Measurements from ENCODE around the gene LGR5. TPM values are rescaled to one million over a fixed set of nuclear protein-coding genes. Genes with fewer than 3 reads are reported as not detected.

The LGR5 gene
- total RNA-seq, 1 experiment from 2014 or later: 28.4 TPM

DNA sequence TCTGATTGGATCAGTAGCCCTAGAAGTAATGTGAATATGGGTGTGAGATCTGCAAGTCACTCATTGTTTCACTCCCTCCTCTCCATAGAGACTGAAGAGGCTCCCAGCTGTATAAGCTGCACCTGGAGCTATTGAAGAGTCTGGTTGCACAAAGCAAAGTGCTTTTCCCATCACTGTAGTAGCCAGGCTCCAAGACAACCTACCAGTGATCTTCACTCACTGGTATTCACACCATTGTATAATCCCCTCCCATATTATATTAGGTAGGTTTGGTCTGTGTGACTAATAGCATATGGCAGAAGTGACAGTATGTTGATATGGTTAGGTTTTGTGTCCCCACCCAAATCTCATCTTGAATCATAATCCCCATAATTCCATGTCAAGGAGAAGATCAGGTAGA lies 159.6 kb downstream of the LGR5 start:
- peaks cover 20% of the 10 kb centered on the region for H3K36me3 Mint-ChIP-seq (ENCODE audit: insufficient read depth, unreplicated experiment)
- Histone ChIP-seq H3K36me3 (ENCODE audit: control insufficient read depth, insufficient read depth, low read length) (no peaks in the 10 kb centered on the region), H3K4me1 (no peaks in the 10 kb centered on the region), H3K27me3 (replicated peaks; ENCODE audit: control insufficient read depth, insufficient read depth, low read length) (no peaks in the 10 kb centered on the region), H3K9me3 (no peaks in the 10 kb centered on the region), H3K4me3 (ENCODE audit: low read depth, low read length) (no peak overlapping the region)
- CTCF ChIA-PET: no interaction called here
- no peaks in the 10 kb centered on the region for H3K9me3 Mint-ChIP-seq (ENCODE audit: unreplicated experiment)
- TF ChIP-seq, protein P1, sequence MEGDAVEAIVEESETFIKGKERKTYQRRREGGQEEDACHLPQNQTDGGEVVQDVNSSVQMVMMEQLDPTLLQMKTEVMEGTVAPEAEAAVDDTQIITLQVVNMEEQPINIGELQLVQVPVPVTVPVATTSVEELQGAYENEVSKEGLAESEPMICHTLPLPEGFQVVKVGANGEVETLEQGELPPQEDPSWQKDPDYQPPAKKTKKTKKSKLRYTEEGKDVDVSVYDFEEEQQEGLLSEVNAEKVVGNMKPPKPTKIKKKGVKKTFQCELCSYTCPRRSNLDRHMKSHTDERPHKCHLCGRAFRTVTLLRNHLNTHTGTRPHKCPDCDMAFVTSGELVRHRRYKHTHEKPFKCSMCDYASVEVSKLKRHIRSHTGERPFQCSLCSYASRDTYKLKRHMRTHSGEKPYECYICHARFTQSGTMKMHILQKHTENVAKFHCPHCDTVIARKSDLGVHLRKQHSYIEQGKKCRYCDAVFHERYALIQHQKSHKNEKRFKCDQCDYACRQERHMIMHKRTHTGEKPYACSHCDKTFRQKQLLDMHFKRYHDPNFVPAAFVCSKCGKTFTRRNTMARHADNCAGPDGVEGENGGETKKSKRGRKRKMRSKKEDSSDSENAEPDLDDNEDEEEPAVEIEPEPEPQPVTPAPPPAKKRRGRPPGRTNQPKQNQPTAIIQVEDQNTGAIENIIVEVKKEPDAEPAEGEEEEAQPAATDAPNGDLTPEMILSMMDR (IDR thresholded peaks at IDR 0.05; ENCODE audit: insufficient read depth in 1 of 2, low read depth in 1 of 2, low read length in 1 of 2, severe bottlenecking in 1 of 2, unreplicated experiment in 1 of 2): no peak
- DNase-seq: no peak
- no peaks in the 10 kb centered on the region for H3K4me1 Mint-ChIP-seq (ENCODE audit: low read depth, unreplicated experiment)
- no peak overlapping the region for H3K4me3 Mint-ChIP-seq (ENCODE audit: unreplicated experiment)
- intact Hi-C loops (cut with micrococcal nuclease; ENCODE audit: unreplicated experiment): no loop called here
- no TSS peak for BruUV-seq (replicated peaks)
- no peaks in the 10 kb centered on the region for H3K27me3 Mint-ChIP-seq (ENCODE audit: insufficient read depth, unreplicated experiment)
- no peak overlapping the region for H3K27ac Mint-ChIP-seq (ENCODE audit: unreplicated experiment)
- POLR2A ChIA-PET: no interaction called here

DNA sequence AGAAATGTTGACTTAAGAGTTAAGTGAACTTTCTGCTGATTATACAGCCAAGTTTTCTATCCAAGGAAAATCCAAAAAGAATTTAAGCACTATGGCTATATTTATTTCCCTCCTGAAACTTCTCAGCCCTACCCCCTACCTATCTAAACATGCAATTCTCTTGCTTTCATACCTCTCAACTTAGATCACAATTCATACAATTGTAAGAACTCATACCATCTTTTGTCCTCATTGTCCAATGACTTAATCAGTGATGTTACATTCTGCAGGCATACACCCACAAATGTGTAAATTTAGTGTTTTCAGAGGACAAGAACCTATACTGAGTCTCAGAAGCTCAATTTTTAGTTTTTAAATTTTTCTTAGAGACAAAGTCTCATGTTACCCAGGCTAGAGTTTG lies 161.9 kb downstream of the LGR5 start:
- BruUV-seq (replicated peaks): no TSS peak
- no peak overlapping the region for H3K27ac Mint-ChIP-seq (ENCODE audit: unreplicated experiment)
- no peaks in the 10 kb centered on the region for H3K4me1 ChIP-seq
- H3K9me3 Mint-ChIP-seq (ENCODE audit: unreplicated experiment): no peaks in the 10 kb centered on the region
- H3K27me3 Mint-ChIP-seq (ENCODE audit: insufficient read depth, unreplicated experiment): no peaks in the 10 kb centered on the region
- DNase-seq: no peak
- intact Hi-C loops (cut with micrococcal nuclease; ENCODE audit: unreplicated experiment): no loop called here
- ChIA-PET POLR2A (no interaction called here), CTCF (no interaction called here)
- TF ChIP-seq, protein P1 (IDR thresholded peaks at IDR 0.05; ENCODE audit: insufficient read depth in 1 of 2, low read depth in 1 of 2, low read length in 1 of 2, severe bottlenecking in 1 of 2, unreplicated experiment in 1 of 2): no peak
- H3K36me3 ChIP-seq (ENCODE audit: control insufficient read depth, insufficient read depth, low read length): no peaks in the 10 kb centered on the region; the same call in 1 of the 2 replicates
- H3K4me3 ChIP-seq (ENCODE audit: low read depth, low read length): no peak overlapping the region
- no peaks in the 10 kb centered on the region for H3K4me1 Mint-ChIP-seq (ENCODE audit: low read depth, unreplicated experiment)
- H3K36me3 Mint-ChIP-seq (ENCODE audit: insufficient read depth, unreplicated experiment): peaks cover 39% of the 10 kb centered on the region
- H3K9me3 ChIP-seq: no peaks in the 10 kb centered on the region
- H3K27me3 ChIP-seq (replicated peaks; ENCODE audit: control insufficient read depth, insufficient read depth, low read length): no peaks in the 10 kb centered on the region
- no peak overlapping the region for H3K4me3 Mint-ChIP-seq (ENCODE audit: unreplicated experiment)

DNA sequence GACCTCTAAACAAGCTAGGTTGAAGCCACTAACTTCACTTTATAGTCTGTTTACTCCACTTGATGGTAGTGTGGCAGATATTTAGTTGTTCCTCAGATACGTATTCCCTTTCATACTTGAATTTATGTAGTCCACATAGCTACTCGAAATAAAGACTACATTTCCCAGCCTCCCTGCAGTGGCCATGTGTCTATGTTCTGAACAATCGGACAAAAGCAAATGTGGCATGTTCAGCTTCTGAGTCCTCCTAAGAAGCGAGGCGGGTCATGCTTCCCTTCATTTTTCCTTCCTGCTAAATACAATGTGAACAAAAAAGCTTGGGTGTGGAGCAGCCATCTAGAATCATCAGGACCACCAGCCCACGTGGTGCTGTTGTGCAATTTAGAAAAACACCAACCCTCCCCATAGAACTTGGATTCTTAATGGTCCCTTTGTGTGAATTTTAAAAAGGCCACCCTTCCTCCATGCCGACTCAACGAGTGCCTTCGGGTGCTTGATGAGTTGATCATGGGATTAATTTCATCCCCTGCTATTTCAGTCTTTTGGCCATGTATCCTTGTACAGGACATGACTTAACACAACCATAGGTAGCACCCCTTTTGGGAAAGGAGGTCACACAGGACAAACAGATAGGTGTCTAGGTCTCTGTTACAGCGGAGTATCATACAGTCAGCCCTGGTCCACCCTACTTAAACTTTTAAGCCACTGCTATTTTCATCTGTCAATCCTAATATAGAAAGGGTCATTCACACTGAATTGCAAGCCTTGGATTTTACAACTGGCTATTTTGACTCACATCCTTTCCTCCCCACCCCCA lies 163.4 kb downstream of the LGR5 start:
- DNase-seq: no peak
- H3K4me3 ChIP-seq (ENCODE audit: low read depth, low read length): no peak overlapping the region
- H3K27me3 ChIP-seq (replicated peaks; ENCODE audit: control insufficient read depth, insufficient read depth, low read length): no peaks in the 10 kb centered on the region
- no peak overlapping the region for H3K4me3 Mint-ChIP-seq (ENCODE audit: unreplicated experiment)
- no peaks in the 10 kb centered on the region for H3K27me3 Mint-ChIP-seq (ENCODE audit: insufficient read depth, unreplicated experiment)
- H3K4me1 ChIP-seq: no peaks in the 10 kb centered on the region
- H3K36me3 Mint-ChIP-seq (ENCODE audit: insufficient read depth, unreplicated experiment): peaks cover 51% of the 10 kb centered on the region
- H3K9me3 ChIP-seq: no peaks in the 10 kb centered on the region
- BruUV-seq (replicated peaks): no TSS peak
- intact Hi-C loops (cut with micrococcal nuclease; ENCODE audit: unreplicated experiment): no loop called here
- no peaks in the 10 kb centered on the region; the same call in 1 of the 2 replicates for H3K36me3 ChIP-seq (ENCODE audit: control insufficient read depth, insufficient read depth, low read length)
- POLR2A ChIA-PET: no interaction called here
- H3K27ac Mint-ChIP-seq (ENCODE audit: unreplicated experiment): no peak overlapping the region
- H3K4me1 Mint-ChIP-seq (ENCODE audit: low read depth, unreplicated experiment): no peaks in the 10 kb centered on the region
- no peaks in the 10 kb centered on the region for H3K9me3 Mint-ChIP-seq (ENCODE audit: unreplicated experiment)
- TF ChIP-seq, protein P1 (IDR thresholded peaks at IDR 0.05; ENCODE audit: insufficient read depth in 1 of 2, low read depth in 1 of 2, low read length in 1 of 2, severe bottlenecking in 1 of 2, unreplicated experiment in 1 of 2): no peak
- CTCF ChIA-PET: interaction anchor here (0.6 kb wide), 1 partner anchor 11 kb away, joined by 3 read pairs; no protein-coding TSS in a partner anchor
